ENCODE measurements around the gene HK3.

The HK3 gene

GRCh38 chr5:176901260-176902101 is 2.3 kb upstream of the HK3 start:
- DNase-seq: no peak

- DNase-seq: no peak
Observed at GRCh38 chr5:176900780-176901204, 1.6 kb upstream of the HK3 start.

- no peak for DNase-seq
Observed at GRCh38 chr5:176899946-176900779, 1.0 kb upstream of the HK3 start.

GRCh38 chr5:176897263-176897662 is 1.9 kb downstream of the HK3 start:
- DNase-seq: no peak

- DNase-seq: no peak
Observed at GRCh38 chr5:176895831-176896230, 3.3 kb downstream of the HK3 start.

GRCh38 chr5:176894298-176894697 is 4.8 kb downstream of the HK3 start:
- DNase-seq: no peak

GRCh38 chr5:176892663-176893062 is 6.5 kb downstream of the HK3 start:
- DNase-seq: no peak

- no peak for DNase-seq
Observed at GRCh38 chr5:176891331-176891958, 7.7 kb downstream of the HK3 start.

GRCh38 chr5:176890455-176891330 is 8.5 kb downstream of the HK3 start:
- no peak for DNase-seq

GRCh38 chr5:176889321-176890280 is 9.5 kb downstream of the HK3 start:
- no peak for DNase-seq

GRCh38 chr5:176888865-176889165 is 10.3 kb downstream of the HK3 start:
- DNase-seq: no peak

GRCh38 chr5:176888016-176888864 is 10.9 kb downstream of the HK3 start:
- no peak for DNase-seq

- no peak for DNase-seq
Observed at GRCh38 chr5:176887252-176887849, 11.8 kb downstream of the HK3 start.

GRCh38 chr5:176886336-176887251 is 12.6 kb downstream of the HK3 start:
- DNase-seq: no peak

- DNase-seq: no peak
Observed at GRCh38 chr5:176884571-176884890, 14.6 kb downstream of the HK3 start.

GRCh38 chr5:176883700-176884570 is 15.2 kb downstream of the HK3 start:
- DNase-seq: no peak

- DNase-seq: no peak
Observed at GRCh38 chr5:176882567-176882903, 16.6 kb downstream of the HK3 start.
